Stimulated activated CD8-positive, alpha-beta memory T cell treated with anti-CD3 and anti-CD28 coated beads, Interleukin-7, amount 100 ng/mL, for 24 hours (primary cell): ENCODE data around the gene SMIM23.

ENCODE experiments used
- DNase-seq: peaks from one replicate; pipeline ENCODE4 v3.0.0-alpha.2; 2020; ENCODE audit warnings: low read depth

Gene SMIM23

DNA sequence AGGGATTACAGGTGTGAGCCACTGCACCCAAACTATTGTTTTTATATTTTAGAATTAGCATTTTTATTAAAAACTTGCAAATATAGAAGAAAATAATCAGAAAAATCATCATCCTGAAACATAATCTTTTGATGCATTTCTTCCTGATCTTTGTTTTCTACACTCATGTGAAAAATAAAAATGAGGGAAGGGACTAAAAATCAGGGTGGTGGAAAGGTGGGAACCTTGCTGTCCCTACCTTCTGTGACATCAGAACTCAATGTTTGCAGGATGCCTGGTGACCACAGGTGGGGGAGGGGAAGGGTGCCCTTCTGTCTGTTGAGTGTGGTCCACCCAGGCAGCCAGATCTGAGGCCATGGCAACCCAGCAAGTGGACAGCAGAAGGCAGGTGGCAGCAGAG lies at the start of gene SMIM23:
SMIM23 (plus strand) TSS at position 301 of the 400 bp plus-strand sequence; CDS start at position 356, 55 bp downstream.
- DNase-seq = no peak

DNA sequence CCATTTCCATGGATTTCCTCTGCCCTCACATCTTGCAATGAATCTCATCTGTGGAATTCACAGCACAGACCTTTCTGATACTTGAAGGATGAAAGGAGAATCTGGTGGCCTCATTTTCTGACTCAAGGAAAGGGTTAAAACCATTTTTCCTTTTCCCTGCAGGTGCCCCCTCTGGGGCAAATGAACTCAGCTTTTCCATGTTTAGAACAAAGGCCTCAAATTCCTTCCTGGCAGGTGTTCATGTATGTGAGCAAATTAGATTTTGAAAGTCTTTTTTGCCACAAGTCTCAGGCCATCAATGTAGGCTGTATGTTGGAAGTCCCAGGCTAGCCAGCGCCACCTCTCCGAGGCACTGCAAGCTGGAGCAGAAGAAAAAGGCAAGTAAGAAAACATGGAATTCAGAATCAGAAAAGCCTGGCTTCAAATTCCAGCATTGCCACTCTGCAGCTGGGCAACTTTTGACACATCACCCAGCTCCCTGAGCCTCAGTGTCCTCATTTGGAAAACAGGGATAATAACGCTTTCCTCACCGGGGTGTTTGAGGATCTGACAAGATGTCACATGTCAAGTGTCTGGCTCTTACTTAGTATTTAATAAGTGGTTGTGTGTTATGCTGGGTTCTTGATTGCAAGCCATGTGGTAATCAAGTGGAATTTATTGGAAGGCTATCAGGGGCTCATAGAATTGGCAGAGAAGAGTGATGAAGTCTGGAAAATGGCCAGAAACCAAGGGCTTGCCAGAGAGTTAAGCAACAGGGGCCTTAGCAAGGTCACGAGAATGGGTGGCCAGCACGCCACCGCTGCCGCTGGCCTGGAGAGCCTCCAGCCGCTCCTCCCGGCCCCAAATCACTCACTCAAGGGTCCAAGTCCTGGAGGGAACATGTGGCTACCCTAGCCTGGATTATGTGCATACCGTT lies 48.4 kb upstream of the SMIM23 start:
- DNase-seq = no peak

DNA sequence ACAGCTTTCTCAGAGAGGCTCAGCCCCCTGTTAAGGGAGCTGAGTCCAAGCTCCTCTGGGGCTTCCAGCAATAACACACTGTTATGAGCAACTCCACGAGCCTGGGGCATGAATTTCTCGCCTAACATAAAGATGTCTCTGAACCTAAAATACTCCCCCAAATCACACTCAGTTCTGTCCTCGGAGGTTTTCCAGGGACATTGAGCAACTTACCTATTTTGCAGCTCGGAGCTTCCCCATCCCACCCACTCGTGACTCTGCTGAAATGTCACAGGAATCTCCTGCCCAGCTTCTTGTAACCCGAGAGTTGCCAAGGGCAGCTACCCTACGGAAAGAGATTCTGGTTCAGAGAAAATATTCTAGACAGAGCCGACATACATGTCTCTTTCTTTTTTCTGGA lies 47.1 kb upstream of the SMIM23 start:
- DNase-seq = no peak

DNA sequence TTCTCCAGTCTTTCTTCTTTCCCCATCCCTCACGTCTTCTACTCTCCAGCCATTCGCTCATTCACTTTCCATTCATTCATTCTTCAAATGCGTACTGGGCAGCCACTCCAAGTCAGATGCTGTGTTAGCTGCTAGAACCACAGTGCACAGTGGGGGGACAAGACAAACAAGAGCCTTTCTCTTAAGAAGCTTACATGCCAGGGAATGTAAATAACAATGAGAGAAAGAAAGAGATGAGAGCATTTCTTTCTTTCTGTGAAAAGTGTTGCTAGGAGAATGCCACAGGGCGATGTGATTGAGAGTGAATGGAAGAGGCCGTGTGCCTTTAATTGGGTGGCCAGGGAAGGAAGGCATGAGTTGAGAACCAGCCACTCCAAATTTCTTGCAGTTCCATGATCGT lies 46.3 kb upstream of the SMIM23 start:
- no peak for DNase-seq

DNA sequence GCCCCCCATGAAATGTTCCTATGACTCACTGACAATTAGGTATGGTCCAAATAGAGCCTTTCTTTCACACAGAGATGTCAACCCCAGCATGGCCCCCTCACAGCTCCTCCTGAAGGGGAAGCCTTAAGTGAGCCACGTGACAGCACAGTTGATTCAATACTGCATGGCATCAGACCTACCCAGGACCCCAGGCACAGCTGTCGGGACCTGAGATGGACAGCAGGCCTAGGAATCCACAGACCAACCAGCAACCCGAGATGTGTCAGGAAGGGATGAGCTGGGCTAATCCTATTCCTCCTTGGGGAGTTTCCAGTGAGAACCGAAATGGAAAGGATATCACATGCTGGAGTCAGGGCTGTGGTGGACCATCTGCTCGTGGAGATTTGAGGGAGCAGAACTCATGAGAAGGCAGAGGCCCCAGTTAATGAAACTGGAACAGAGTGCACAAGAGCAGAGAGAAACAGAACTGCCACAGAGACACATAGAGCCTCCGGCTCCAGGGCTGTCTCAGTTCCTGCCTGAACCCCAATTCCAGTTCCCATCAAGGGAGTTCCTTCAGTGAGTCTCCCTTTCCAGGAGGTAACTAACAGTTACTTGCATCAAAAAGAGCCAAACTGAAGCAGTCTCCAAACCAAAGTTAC lies 42.1 kb upstream of the SMIM23 start:
- no peak for DNase-seq

DNA sequence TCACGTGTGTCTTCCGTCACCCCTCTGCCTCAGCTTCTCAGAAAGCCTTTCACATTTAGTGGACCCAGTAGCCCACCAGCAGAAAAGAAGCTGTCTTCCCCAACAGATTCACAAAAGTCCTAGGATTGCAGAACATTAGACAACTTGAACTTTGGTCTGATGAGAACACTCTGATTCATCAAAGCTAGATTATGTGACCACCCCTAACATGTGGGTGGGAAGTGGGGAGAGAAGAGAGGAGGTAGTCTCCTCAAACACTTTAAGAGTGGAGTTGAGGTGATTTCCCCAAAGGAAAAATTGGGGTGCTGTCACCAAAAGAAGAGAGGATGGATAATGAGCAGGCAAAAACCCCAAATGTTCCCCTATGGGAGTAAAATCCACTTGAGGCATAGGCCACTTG lies 41.4 kb upstream of the SMIM23 start:
- no peak for DNase-seq

DNA sequence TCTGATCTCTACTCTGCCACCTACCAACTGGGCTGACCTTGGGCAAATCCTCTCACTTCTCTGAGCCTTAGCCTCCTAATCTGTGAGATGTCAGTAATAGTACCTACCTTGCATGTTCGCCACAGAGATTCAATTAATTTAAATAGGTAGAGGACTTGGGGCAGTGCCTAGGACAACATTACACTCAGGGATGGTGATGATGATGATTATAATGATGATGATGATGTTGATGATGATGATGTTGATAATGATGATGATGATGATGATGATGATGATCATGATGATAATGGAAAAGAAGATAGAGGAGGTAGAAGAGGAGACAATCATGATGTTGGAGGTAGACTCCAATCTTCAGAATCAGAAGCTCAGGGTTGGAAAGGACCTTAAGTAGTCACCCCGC lies 40.7 kb upstream of the SMIM23 start:
- no peak for DNase-seq

DNA sequence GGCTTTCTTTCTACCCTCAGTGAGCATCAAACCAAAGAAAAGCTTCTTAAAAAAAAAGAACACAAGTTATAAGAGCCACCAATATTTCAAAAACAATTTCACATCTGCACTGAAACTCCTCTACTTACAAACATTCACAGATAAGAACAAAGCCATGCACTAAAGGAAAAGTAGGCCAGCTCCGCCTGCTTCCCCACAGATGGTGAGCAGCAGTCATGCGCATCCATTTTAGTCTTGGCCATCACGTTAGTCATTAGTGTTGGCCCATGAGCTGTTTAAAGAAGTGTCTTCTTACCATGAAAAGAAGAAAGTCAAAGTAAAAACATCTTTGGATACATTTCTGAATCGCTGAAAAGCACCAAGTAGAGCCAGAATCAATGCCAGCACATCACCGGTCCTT lies 40.0 kb upstream of the SMIM23 start:
- no peak for DNase-seq

DNA sequence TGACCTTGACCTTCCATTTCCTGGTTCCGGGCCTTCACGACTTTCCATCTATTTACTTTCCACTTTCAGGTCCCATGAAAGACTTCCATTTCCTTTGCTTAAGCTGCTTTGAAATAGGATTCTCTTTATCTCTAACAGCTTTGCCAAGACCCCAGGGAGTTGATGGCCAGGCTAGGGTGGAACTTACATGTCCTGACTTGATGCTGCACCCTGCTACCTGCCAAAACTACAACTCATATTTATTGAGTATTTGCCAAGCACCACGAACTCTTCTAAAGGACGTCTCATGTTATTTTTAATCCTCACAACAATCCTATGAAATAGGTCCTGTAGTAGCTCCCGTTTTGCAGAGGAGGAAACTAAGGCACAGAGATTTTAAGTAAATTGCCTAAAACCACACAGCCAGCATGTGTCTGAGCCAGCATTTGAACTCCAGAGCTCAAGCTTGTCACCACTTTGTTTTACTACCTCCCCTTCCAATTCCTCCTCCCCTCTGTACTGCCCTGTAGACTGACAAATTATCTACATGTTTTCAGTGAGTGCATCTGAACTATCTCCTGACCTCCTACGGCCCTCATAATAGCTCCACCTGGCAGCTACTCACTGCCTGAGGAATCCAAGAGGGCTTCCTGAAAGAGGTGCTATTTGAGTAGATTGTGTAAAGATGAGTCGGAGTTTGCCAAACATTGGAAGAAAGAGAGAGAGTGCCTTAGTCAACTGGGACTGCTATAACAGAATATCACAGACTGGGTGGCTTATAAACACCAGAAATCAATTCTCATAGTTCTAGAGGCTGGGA lies 38.4 kb upstream of the SMIM23 start:
- no peak for DNase-seq

DNA sequence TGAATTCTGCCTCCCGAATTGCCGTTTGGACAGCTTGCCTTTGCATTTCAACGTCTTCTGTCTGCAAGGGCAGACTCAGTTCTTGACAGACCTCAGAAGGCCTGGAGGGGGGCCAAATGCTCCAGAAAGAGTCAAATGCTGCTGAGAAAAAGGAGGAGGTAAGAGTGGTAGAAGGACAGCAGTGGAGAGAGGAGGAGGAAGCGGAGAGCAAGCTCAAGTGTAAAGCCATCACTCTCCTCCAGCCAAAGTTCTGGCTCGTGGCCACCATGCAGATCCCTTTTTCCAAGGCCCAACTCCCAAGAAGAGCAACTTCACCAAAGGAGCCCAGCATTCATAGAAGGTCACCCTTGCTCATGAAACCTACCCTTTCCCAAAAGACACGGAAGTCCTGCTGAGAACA lies 36.9 kb upstream of the SMIM23 start:
- DNase-seq = no peak

DNA sequence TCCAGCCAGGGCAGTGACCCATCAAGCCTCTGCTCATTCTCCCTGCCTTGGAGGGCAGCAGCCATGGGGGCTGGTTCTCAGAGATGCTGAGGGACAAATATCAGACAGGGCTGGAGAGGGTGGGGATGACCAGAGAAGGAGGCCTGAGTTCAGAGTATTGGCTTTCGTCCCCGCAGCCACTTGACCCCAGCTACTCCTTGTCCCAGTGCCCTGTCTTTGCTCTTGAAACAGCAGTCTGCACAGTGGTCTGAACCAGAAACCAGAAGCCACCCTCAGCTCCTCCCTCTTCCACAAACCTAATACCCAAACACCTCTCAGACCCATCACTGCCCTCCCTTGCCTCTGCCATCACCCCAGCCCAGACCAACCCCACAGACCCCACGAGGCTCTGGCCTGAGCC lies 36.3 kb upstream of the SMIM23 start:
- no peak for DNase-seq

DNA sequence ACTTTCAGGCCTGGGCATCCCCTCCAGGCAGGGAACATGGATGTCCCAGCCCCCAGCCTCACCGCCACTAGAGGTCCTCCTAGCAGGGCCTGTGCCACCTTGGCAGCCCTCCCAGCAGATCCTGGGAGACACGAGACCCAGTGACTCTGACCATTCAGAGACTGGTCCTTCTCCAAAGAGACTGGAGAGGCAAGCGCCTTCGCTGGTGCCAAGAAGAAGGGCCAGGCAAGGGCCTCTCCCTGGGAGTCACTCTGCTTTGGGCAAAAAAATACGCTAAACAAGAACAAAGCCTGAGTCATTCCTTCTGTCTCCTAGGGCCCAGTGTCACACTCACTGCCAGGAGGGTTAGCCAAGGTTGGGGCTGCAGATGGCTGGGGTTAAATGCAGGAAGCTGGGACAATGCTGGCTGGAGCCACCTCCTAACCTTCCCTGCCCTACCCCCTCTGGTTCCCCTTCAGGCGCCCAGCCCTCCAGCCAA lies 35.3 kb upstream of the SMIM23 start:
- DNase-seq = no peak

DNA sequence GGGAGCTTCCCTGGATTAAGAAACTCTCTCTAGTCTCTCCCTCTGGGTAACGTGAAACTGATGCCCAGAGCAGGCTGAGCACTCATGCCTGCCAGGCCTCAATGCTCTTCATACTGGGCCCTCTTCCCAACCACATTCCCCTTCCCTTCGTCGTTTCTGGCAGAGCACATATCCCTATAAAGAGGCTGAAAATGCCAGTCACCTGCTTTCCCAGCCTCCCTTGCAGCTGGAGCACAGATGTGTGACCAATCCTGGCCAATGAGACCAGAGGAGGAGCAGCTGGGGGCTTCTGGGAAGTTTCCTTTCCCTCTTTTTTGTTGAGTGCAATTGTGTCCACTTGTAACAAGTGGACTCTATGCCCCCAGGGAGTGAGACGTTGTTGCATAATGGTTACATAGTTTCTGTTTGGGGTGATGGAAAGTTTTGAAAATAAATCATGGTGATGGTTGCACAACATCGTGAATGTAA lies 30.2 kb upstream of the SMIM23 start:
- DNase-seq = no peak

DNA sequence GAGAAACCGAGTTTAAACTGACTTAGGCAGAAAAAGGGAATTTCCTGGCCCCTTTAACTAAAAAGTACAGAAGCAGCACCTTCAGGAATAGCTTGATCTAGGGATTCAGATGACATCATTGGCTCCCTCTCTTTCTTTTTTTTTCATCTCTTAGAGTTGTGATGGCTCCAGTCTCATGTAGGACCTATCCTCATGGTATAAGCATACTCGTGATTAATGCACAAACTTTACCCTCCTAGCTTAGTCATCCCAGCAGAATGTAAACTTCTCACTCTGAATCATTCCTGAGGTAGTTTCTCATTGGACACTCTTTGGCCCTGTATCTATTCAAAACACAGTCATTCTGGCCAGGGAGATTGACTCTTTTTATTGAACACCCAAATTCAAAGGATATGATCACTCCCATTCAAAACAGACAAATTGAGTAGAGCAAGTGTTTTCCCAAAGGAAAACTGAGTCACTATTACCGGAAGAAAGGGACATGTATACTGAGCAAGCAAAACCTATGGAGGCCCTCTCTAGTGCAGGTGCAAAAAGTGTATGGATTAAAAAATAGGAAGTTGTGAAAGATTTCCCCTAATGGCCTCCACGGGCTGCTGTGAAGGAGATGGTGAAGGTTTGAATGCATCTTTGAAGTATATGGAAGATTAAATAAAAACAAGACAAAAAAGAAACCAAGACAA lies 27.6 kb upstream of the SMIM23 start:
- no peak for DNase-seq

DNA sequence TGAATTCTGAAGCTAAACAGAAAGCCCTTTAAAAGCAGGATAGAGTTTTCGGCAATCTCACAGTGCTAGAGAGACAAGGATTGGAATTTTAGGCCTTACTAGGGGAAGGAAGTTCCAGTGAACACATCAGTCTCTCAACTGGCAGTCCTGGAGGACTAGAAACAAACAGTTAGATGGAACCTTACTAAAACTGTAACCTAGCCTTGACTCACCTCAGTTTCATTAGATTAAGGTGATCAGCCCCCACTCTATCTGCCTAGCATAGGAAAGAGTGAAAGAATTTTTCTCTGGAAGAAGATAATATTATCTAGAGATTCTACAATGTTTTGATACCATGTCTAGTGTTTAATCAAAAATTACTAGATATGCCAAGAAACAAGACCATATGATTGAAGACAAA lies 25.8 kb upstream of the SMIM23 start:
- no peak for DNase-seq

DNA sequence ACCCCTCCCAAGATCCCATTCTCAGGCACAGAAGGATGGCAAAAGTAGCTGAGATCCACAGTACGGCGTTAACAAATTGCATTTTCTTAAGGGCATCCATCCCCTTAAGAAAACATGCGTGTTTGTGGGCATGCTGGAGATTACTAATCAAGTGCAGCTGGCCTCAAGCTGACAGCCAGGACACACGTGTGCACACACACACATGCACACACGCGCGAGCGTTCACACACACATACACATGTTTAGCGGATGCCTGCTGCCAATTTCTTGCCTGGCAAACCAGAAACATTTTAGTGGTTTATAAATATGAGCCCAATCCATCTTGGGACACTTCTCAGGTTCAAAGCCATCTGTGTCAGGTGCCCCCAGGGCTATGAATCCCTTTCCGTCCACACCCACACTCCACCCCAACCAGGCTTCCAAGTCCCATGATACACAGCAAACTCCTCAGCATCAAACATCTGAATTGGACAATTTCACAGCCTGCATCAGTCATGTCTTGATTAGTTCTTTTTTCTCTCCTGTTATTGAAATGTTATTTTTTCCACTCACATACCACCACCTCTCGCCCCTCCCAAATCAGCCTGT lies 23.5 kb upstream of the SMIM23 start:
- no peak for DNase-seq

DNA sequence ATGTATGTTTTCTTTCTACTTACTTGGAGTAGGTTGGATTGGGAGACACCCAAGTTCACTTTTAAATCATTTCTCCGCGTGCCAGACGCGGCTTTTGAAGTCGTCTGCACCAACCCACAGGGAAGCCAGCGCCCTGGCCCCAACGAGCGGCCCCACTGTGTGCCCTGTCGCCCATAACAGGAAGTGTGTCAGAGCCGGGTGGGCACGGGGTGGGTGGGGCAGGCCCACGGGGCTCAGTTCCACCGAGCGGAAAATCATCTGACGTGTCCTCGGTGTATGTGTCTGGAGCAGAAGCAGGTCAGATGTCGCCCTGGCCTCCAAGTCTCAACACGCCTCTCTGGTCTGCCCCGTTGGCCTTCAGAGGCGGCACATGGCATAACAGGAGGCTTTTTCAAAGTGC lies 22.7 kb upstream of the SMIM23 start:
- DNase-seq = no peak

DNA sequence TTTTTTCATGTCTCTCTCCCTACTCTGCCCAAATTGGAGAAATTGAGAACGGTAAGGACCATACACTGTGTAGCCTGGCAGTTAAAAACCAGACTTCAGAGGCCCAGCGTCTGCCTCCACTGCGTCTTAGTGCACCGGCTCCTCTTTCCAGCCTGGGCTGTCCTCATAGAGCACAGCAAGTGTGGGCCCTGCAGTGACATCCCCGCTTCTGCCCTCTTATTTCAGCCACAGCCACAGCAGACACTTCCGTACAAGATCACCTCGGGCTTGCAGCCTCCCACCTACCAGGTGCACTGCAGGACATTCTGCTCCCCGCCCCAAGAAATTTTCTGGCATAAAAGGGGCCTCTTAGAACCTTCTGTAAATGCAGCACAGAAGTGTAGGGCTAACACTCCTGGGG lies 21.4 kb upstream of the SMIM23 start:
- no peak for DNase-seq

DNA sequence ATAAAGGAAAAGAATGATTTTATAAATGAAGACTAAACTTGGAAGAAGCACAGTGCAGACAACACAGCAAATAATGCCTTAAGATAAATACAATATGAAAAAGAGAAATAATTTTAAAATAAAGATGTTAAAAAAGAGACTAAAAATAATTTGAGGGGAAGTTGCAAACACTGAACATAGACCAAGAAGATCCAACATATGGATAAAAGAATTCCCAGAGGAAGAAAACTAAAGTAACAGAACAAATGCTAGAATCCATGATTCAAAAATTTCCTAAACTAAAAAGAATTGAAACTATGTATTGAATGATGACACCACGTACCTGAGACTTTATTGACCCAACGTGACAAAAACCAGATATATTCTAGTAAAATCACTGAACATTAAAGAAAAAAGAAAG lies 18.7 kb upstream of the SMIM23 start:
- no peak for DNase-seq

DNA sequence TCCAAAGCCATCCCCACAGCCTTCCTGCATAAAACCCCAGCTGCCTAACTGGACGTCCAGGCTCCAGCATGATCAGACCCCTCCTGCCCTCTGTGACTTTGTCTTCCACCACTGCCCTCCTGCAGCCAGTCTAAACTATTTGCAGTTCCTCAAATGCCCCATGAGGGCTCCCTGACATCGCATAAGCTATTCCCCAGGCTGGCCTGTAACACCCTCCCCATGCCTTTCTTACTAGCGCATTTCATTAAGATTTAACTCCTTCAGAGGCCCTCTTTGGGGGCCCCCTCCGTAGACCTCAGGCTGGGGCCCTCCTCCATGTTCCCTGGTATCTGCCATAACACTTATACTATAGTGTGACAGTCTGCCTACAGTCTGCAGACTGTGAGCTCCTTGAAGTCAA lies 15.5 kb upstream of the SMIM23 start:
- no peak for DNase-seq

DNA sequence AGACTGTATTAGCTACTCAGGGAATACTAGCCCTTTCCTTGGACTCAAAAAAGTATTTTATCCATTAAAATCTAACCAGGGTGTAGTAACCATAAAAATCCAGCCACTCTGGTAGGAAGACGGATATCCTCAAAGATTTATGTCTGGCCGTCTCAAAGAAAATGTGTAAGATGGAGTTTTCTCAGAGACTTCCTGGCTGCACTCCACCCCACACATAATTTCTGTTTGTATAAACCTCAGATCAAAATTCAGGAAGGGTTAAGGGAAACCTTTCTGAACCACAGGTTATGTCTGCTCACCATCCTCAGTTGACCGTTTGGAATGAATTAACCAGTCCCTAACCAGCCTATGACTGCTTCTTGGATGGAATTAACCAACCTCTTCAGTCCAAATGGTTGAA lies 13.8 kb upstream of the SMIM23 start:
- DNase-seq = no peak

DNA sequence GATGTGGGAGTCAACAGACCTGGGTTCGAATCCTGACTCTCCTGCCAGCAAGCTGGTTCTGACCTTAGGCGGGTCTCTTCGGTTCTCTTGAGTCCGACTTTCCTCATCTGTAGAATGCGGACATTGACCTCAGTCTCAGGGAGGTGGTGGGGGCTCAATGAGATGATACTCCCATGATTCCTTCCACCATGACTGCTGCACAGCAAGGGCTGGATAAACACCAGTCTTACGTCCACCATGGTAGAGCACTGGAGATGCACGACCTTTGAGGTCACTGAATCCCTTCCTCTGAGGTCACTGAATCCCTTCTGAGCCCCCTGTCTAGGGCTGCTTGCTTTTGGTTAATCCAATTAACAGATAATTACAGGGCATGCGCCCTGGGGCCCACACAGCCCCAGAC lies 12.5 kb upstream of the SMIM23 start:
- no peak for DNase-seq
